VCaP (cell line): ENCODE measurements around the gene ULK1.

Source experiments
- H3K27ac ChIP-seq: fragments of 450-650 bp; 2 replicates; pipeline ENCODE4 v1.5.1; 2017
- CTCF ChIP-seq: fragments of 450-650 bp; conservative IDR thresholded peaks from 2 replicates; pipeline ENCODE4 v1.5.1; 2017; ENCODE audit warnings: mild to moderate bottlenecking, moderate library complexity

The ULK1 gene

GRCh38 chr12:131909752-131910219 lies 15.4 kb downstream of the ULK1 start:
- TF ChIP-seq CTCF = no peak
- no peak overlapping the region for H3K27ac ChIP-seq

GRCh38 chr12:131910302-131911027 lies 16.0 kb downstream of the ULK1 start:
- H3K27ac ChIP-seq = no peak overlapping the region
- no peak for TF ChIP-seq CTCF

- TF ChIP-seq CTCF = no peak
- H3K27ac ChIP-seq = no peak overlapping the region
These were observed 16.7 kb downstream of the ULK1 start for GRCh38 chr12:131911028-131911650.

- H3K27ac ChIP-seq = no peak overlapping the region
- TF ChIP-seq CTCF = no peak
These were observed 17.5 kb downstream of the ULK1 start for GRCh38 chr12:131911851-131912477.

- H3K27ac ChIP-seq = no peak overlapping the region
- TF ChIP-seq CTCF = 0 out of 2 replicates have a peak, but pooled peaks have one; percentile 17
These were observed 18.3 kb downstream of the ULK1 start for GRCh38 chr12:131912518-131913274.

- no peak for TF ChIP-seq CTCF
- no peak overlapping the region for H3K27ac ChIP-seq
These were observed 19.2 kb downstream of the ULK1 start for GRCh38 chr12:131913666-131914065.
